Measurements from ENCODE around the gene TEX35. TPM values are rescaled to one million over a fixed set of nuclear protein-coding genes. Genes with fewer than 3 reads are reported as not detected.

The TEX35 gene
- total RNA-seq, 4 donors from 2014 or later, result not detected

DNA sequence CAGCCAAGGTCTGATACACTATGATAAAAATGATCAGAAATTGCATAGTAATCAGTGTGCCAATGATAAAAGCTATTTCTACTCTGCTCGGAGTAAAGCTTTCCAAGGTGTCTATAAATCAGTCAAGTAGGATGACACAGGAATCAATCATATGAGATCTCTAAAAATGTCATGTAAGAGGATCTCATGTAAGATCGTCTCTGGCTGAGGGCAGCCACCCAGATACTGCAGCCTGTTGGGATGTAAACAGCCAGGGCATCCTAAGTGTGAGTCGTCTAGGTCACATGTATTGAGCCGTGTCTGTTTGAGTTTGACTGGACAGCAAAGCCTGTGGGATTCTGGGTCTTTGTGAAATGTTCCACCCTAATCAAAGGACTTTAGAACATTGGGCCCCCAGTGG, 2.8 kb upstream of the TEX35 start:
- no peak for ATAC-seq

DNA sequence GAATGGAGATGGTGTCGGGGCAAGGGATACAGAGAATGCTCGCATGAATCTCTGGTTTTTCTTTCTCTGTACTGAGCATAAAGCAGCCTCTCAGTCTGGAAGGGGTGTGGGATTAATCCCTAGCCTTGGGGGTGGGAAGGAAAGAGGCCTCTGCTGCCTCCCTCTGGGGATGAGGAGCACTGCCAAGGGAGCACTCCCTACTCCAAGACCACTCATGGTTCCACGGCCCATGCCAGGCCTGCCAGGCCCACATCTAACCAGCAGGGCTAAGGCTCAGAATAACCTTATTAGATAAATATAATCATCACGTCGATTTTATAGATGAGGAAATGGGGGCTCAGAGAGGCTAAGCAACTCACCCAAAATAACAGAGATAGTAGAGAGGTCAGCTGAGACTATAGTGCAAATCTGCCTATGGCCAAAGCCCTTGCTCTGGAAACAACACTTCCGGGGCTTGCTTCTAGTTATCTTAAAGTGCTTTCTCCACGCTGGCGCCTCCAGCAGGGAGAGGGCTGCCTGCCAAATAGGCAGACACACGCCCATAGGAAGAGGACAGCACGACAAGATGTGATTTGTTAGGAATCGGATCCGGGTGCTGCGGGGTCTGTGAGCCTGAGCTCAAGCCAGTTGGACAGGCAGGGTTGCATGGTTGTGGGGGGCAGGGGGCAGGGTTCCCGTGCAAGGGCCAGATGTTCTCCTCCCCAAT, 522 bp downstream of the TEX35 start:
- Histone ChIP-seq H3K4me3 (no peak overlapping the region), H3K9me3 (no peaks in the 10 kb centered on the region), H3K27me3 (no peaks in the 10 kb centered on the region), H3K4me1 (no peaks in the 10 kb centered on the region), H3K27ac (no peak overlapping the region), H3K36me3 (no peaks in the 10 kb centered on the region)
- WGBS, 2 donors (ENCODE audit: low coverage in 1 of 2), result 51 to 58% methylated on average over 4 to 7 of the region's 14 CpGs
- ATAC-seq, result no peak
- TF ChIP-seq POLR2A (IDR thresholded peaks at IDR 0.05) (no peak), POLR2AphosphoS5 (IDR thresholded peaks at IDR 0.05) (no peak), EP300 (IDR thresholded peaks at IDR 0.05) (no peak)
- TF ChIP-seq, protein P1, sequence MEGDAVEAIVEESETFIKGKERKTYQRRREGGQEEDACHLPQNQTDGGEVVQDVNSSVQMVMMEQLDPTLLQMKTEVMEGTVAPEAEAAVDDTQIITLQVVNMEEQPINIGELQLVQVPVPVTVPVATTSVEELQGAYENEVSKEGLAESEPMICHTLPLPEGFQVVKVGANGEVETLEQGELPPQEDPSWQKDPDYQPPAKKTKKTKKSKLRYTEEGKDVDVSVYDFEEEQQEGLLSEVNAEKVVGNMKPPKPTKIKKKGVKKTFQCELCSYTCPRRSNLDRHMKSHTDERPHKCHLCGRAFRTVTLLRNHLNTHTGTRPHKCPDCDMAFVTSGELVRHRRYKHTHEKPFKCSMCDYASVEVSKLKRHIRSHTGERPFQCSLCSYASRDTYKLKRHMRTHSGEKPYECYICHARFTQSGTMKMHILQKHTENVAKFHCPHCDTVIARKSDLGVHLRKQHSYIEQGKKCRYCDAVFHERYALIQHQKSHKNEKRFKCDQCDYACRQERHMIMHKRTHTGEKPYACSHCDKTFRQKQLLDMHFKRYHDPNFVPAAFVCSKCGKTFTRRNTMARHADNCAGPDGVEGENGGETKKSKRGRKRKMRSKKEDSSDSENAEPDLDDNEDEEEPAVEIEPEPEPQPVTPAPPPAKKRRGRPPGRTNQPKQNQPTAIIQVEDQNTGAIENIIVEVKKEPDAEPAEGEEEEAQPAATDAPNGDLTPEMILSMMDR (IDR thresholded peaks at IDR 0.05), result no peak

More for the DNA sequence above, 2.8 kb upstream of the TEX35 start:
- H3K27me3 ChIP-seq, result no peaks in the 10 kb centered on the region
- WGBS, 2 donors (ENCODE audit: low coverage in 1 of 2), result 82 to 93% methylated on average over 2 to 4 of the region's 4 CpGs
- H3K9me3 ChIP-seq, result no peaks in the 10 kb centered on the region
- H3K36me3 ChIP-seq, result no peaks in the 10 kb centered on the region
- no peak overlapping the region for H3K27ac ChIP-seq
- H3K4me1 ChIP-seq, result no peaks in the 10 kb centered on the region
- no peak for TF ChIP-seq EP300 (IDR thresholded peaks at IDR 0.05)
- TF ChIP-seq POLR2AphosphoS5 (IDR thresholded peaks at IDR 0.05), result no peak
- TF ChIP-seq POLR2A (IDR thresholded peaks at IDR 0.05), result no peak
- TF ChIP-seq, protein P1 (IDR thresholded peaks at IDR 0.05), result no peak
- H3K4me3 ChIP-seq, result no peak overlapping the region

DNA sequence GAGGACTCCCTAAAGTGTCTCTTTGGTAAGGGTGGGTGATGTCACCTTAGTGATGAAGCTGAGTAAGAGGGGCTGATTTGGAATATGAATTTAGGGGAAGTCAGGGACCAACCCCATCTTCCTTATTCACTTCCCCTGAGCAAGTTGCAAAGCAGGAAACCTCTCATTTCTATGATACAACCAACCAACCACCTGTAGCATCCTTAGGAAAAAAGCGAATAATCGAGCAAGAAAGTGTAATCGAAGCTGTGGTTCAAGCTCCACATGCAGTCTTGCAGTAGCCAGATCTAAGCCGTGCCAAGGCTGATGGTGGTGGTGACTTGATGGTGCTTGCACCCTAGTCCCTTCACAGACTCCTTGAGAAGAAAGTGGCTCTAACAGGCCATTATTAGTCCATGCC, 3.2 kb downstream of the TEX35 start:
- Histone ChIP-seq H3K4me1 (no peaks in the 10 kb centered on the region), H3K9me3 (no peaks in the 10 kb centered on the region), H3K27me3 (no peaks in the 10 kb centered on the region), H3K36me3 (no peaks in the 10 kb centered on the region), H3K4me3 (no peak overlapping the region), H3K27ac (no peak overlapping the region)
- WGBS, 2 donors (ENCODE audit: low coverage in 1 of 2), result 97 to 100% methylated on average over 4 of the region's 4 CpGs
- TF ChIP-seq, protein P1 (IDR thresholded peaks at IDR 0.05), result no peak
- no peak for TF ChIP-seq POLR2A (IDR thresholded peaks at IDR 0.05)
- no peak for TF ChIP-seq EP300 (IDR thresholded peaks at IDR 0.05)
- TF ChIP-seq POLR2AphosphoS5 (IDR thresholded peaks at IDR 0.05), result no peak
- ATAC-seq, result no peak

DNA sequence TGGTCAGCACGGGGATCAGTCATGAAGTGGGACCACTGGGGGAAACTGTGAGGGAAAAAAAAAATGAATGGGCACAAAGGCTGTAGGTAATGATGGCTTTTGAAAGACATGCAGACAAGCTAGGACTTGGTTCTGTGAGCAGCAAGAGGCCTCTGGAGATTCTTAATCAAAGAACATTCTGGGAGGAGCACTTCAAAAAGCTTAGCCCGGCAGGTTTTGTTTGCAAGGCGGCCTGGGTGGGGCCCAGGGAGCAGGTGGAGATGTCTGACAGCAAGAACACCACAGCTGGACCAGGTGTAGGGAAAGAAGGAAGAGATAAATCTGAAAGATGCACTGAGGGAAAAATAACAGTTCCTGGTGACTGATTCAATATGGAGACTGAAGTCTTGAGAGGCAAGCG, 6.0 kb downstream of the TEX35 start:
- no peaks in the 10 kb centered on the region for H3K9me3 ChIP-seq
- no peaks in the 10 kb centered on the region for H3K27me3 ChIP-seq
- 67 to 71% methylated on average over 2 to 4 of the region's 4 CpGs for WGBS, 2 donors (ENCODE audit: low coverage in 1 of 2)
- H3K27ac ChIP-seq, result no peak overlapping the region
- no peaks in the 10 kb centered on the region for H3K4me1 ChIP-seq
- ATAC-seq, result no peak
- H3K36me3 ChIP-seq, result no peaks in the 10 kb centered on the region
- TF ChIP-seq POLR2A (IDR thresholded peaks at IDR 0.05) (no peak), POLR2AphosphoS5 (IDR thresholded peaks at IDR 0.05) (no peak), EP300 (IDR thresholded peaks at IDR 0.05) (no peak)
- TF ChIP-seq, protein P1 (IDR thresholded peaks at IDR 0.05), result no peak
- H3K4me3 ChIP-seq, result no peak overlapping the region

DNA sequence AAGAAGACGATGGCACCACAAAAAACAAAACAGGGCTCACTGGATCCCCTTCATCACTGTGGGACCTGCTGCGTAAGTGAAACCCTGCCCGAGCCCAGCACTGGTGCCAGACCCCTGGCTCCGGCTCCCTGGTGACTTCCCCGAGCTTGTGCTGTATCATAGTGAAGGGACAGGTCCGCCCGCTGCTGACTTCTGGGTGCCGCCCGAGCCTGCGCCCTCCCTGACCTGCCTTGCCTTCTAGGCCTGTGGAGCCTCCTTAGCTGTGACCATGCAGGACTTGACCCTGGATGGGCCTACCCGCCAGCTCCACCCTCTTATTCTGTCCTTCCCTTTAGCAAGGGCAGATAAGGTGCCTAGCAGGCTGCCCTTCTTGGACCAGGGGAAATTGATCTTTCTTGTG, 7.9 kb downstream of the TEX35 start:
- Histone ChIP-seq H3K36me3 (no peaks in the 10 kb centered on the region), H3K4me3 (no peak overlapping the region), H3K9me3 (no peaks in the 10 kb centered on the region), H3K4me1 (no peaks in the 10 kb centered on the region), H3K27ac (no peak overlapping the region), H3K27me3 (no peaks in the 10 kb centered on the region)
- TF ChIP-seq, protein P1 (IDR thresholded peaks at IDR 0.05), result no peak
- TF ChIP-seq EP300 (IDR thresholded peaks at IDR 0.05), result no peak
- WGBS, 2 donors (ENCODE audit: low coverage in 1 of 2), result 98% methylated on average over 6 of the region's 11 CpGs; no CpG with 5 or more reads in 1 of the 2 donors
- ATAC-seq, result no peak
